ENCODE results near the gene SLC39A2. TPM values are rescaled to one million over a fixed set of nuclear protein-coding genes. Genes with fewer than 3 reads are reported as not detected.

The SLC39A2 gene
- total and polyA plus RNA-seq, 2 experiments from 2014 or later = not detected

DNA sequence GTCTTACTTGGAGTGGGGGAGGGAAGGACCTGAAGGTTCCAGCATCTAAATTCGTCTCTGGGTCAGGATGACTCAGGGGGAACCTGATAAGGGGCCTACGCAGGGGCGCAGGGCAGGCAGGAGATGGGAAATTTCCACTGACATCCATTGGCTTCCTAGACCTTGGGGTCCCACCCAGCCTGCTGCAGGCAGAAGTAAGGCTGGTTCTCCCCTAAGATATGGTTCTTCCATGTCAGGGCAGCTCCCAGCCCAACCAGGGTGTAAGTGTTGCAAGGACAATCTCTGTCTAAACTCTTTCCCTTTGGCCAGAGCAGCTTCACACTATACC is 27.9 kb downstream of the SLC39A2 start:
- Histone ChIP-seq H2AFZ (peak overlapping the region; percentile 72), H3K27ac (ENCODE audit: low read depth) (no peak overlapping the region), H3K4me2 (peak overlapping the region; percentile 97), H3K4me1 (ENCODE audit: insufficient read depth) (peaks cover 31% of the 10 kb centered on the region), H3F3A (replicated peaks; ENCODE audit: low read depth) (peaks cover 7% of the 10 kb centered on the region; the same call in 1 of the 2 replicates), H3K36me3 (ENCODE audit: insufficient read depth) (no peaks in the 10 kb centered on the region), H4K20me1 (replicated peaks; ENCODE audit: insufficient read depth) (no peaks in the 10 kb centered on the region), H3K27me3 (ENCODE audit: insufficient read depth) (peaks cover 30% of the 10 kb centered on the region), H3K79me2 (replicated peaks; ENCODE audit: insufficient read depth) (no peaks in the 10 kb centered on the region; the same call in 1 of the 2 replicates), H3K4me3 (peak overlapping the region; percentile 70), H3K9me2 (ENCODE audit: insufficient read depth) (peaks cover 6% of the 10 kb centered on the region; the same call in 1 of the 2 replicates)
- TF ChIP-seq, protein P1, sequence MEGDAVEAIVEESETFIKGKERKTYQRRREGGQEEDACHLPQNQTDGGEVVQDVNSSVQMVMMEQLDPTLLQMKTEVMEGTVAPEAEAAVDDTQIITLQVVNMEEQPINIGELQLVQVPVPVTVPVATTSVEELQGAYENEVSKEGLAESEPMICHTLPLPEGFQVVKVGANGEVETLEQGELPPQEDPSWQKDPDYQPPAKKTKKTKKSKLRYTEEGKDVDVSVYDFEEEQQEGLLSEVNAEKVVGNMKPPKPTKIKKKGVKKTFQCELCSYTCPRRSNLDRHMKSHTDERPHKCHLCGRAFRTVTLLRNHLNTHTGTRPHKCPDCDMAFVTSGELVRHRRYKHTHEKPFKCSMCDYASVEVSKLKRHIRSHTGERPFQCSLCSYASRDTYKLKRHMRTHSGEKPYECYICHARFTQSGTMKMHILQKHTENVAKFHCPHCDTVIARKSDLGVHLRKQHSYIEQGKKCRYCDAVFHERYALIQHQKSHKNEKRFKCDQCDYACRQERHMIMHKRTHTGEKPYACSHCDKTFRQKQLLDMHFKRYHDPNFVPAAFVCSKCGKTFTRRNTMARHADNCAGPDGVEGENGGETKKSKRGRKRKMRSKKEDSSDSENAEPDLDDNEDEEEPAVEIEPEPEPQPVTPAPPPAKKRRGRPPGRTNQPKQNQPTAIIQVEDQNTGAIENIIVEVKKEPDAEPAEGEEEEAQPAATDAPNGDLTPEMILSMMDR (conservative IDR thresholded peaks at IDR 0.05; ENCODE audit: low read depth in 2 of 2) = no peak
- TF ChIP-seq, protein P2, sequence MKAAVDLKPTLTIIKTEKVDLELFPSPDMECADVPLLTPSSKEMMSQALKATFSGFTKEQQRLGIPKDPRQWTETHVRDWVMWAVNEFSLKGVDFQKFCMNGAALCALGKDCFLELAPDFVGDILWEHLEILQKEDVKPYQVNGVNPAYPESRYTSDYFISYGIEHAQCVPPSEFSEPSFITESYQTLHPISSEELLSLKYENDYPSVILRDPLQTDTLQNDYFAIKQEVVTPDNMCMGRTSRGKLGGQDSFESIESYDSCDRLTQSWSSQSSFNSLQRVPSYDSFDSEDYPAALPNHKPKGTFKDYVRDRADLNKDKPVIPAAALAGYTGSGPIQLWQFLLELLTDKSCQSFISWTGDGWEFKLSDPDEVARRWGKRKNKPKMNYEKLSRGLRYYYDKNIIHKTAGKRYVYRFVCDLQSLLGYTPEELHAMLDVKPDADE (IDR thresholded peaks at IDR 0.05) = no peak
- TF ChIP-seq EZH2phosphoT487 (IDR thresholded peaks at IDR 0.05; ENCODE audit: unreplicated experiment) (no peak), ZNF331 (CRISPR knock-in tag; IDR thresholded peaks at IDR 0.05; ENCODE audit: low read depth) (no peak), STAT1 (IDR thresholded peaks at IDR 0.05; ENCODE audit: unreplicated experiment) (no peak), EZH2 (IDR thresholded peaks at IDR 0.05; ENCODE audit: low read depth, unreplicated experiment) (no peak), CREB1 (CRISPR knock-in tag; IDR thresholded peaks at IDR 0.05; ENCODE audit: low read depth) (no peak), NANOG (IDR thresholded peaks at IDR 0.05; ENCODE audit: borderline replicate concordance) (no peak), POLR2AphosphoS5 (IDR thresholded peaks at IDR 0.05; ENCODE audit: low read depth) (no peak), JUNB (IDR thresholded peaks at IDR 0.05; ENCODE audit: unreplicated experiment) (no peak), ZNF114 (CRISPR knock-in tag; IDR thresholded peaks at IDR 0.05) (no peak)
- TF ChIP-seq, protein P3, sequence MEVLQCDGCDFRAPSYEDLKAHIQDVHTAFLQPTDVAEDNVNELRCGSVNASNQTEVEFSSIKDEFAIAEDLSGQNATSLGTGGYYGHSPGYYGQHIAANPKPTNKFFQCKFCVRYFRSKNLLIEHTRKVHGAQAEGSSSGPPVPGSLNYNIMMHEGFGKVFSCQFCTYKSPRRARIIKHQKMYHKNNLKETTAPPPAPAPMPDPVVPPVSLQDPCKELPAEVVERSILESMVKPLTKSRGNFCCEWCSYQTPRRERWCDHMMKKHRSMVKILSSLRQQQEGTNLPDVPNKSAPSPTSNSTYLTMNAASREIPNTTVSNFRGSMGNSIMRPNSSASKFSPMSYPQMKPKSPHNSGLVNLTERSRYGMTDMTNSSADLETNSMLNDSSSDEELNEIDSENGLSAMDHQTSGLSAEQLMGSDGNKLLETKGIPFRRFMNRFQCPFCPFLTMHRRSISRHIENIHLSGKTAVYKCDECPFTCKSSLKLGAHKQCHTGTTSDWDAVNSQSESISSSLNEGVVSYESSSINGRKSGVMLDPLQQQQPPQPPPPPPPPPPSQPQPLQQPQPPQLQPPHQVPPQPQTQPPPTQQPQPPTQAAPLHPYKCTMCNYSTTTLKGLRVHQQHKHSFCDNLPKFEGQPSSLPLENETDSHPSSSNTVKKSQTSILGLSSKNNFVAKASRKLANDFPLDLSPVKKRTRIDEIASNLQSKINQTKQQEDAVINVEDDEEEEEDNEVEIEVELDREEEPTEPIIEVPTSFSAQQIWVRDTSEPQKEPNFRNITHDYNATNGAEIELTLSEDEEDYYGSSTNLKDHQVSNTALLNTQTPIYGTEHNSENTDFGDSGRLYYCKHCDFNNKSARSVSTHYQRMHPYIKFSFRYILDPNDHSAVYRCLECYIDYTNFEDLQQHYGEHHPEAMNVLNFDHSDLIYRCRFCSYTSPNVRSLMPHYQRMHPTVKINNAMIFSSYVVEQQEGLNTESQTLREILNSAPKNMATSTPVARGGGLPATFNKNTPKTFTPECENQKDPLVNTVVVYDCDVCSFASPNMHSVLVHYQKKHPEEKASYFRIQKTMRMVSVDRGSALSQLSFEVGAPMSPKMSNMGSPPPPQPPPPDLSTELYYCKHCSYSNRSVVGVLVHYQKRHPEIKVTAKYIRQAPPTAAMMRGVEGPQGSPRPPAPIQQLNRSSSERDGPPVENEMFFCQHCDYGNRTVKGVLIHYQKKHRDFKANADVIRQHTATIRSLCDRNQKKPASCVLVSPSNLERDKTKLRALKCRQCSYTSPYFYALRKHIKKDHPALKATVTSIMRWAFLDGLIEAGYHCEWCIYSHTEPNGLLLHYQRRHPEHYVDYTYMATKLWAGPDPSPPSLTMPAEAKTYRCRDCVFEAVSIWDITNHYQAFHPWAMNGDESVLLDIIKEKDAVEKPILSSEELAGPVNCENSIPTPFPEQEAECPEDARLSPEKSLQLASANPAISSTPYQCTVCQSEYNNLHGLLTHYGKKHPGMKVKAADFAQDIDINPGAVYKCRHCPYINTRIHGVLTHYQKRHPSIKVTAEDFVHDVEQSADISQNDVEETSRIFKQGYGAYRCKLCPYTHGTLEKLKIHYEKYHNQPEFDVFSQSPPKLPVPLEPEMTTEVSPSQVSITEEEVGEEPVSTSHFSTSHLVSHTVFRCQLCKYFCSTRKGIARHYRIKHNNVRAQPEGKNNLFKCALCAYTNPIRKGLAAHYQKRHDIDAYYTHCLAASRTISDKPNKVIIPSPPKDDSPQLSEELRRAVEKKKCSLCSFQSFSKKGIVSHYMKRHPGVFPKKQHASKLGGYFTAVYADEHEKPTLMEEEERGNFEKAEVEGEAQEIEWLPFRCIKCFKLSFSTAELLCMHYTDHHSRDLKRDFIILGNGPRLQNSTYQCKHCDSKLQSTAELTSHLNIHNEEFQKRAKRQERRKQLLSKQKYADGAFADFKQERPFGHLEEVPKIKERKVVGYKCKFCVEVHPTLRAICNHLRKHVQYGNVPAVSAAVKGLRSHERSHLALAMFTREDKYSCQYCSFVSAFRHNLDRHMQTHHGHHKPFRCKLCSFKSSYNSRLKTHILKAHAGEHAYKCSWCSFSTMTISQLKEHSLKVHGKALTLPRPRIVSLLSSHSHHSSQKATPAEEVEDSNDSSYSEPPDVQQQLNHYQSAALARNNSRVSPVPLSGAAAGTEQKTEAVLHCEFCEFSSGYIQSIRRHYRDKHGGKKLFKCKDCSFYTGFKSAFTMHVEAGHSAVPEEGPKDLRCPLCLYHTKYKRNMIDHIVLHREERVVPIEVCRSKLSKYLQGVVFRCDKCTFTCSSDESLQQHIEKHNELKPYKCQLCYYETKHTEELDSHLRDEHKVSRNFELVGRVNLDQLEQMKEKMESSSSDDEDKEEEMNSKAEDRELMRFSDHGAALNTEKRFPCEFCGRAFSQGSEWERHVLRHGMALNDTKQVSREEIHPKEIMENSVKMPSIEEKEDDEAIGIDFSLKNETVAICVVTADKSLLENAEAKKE (CRISPR knock-in tag; IDR thresholded peaks at IDR 0.05) = no peak
- TF ChIP-seq, protein P4, sequence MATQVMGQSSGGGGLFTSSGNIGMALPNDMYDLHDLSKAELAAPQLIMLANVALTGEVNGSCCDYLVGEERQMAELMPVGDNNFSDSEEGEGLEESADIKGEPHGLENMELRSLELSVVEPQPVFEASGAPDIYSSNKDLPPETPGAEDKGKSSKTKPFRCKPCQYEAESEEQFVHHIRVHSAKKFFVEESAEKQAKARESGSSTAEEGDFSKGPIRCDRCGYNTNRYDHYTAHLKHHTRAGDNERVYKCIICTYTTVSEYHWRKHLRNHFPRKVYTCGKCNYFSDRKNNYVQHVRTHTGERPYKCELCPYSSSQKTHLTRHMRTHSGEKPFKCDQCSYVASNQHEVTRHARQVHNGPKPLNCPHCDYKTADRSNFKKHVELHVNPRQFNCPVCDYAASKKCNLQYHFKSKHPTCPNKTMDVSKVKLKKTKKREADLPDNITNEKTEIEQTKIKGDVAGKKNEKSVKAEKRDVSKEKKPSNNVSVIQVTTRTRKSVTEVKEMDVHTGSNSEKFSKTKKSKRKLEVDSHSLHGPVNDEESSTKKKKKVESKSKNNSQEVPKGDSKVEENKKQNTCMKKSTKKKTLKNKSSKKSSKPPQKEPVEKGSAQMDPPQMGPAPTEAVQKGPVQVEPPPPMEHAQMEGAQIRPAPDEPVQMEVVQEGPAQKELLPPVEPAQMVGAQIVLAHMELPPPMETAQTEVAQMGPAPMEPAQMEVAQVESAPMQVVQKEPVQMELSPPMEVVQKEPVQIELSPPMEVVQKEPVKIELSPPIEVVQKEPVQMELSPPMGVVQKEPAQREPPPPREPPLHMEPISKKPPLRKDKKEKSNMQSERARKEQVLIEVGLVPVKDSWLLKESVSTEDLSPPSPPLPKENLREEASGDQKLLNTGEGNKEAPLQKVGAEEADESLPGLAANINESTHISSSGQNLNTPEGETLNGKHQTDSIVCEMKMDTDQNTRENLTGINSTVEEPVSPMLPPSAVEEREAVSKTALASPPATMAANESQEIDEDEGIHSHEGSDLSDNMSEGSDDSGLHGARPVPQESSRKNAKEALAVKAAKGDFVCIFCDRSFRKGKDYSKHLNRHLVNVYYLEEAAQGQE (IDR thresholded peaks at IDR 0.05; ENCODE audit: unreplicated experiment) = no peak
- Mint-ChIP-seq H3K27me3 (ENCODE audit: insufficient read depth, low read depth, poor library complexity) (peaks cover 28% of the 10 kb centered on the region), H3K4me1 (peaks cover 39% of the 10 kb centered on the region), H3K4me3 (peak overlapping the region; percentile 52; the same call in 2 of the 3 replicates), H3K36me3 (ENCODE audit: low read depth) (peaks cover 7% of the 10 kb centered on the region; the same call in 2 of the 3 replicates), H3K27ac (no peak overlapping the region), H3K9me3 (no peaks in the 10 kb centered on the region; the same call in 2 of the 3 replicates)
- no peak for ATAC-seq
- DNase-seq (ENCODE audit: low spot score) = peak; percentile 37
